Subcutaneous abdominal adipose tissue (tissue), 5 donors: ENCODE results near the gene PIK3C2G.

Experiments used
- H3K27ac ChIP-seq: one replicate; pipeline ENCODE4 v1.7.0; 2013; ENCODE audit warnings: low read depth, mild to moderate bottlenecking, inconsistent platforms, low read length, moderate library complexity
- H3K27me3 ChIP-seq, 5 donors: one replicate each; pipeline ENCODE4 v1.7.0; 2013; ENCODE audit warnings: low read length in 5 of 5, inconsistent platforms in 1 of 5; ENCODE audit not compliant: control insufficient read depth in 5 of 5, insufficient read depth in 4 of 5
- H3K36me3 ChIP-seq, 5 donors: one replicate each; pipeline ENCODE4 v1.7.0; 2013; ENCODE audit warnings: low read length in 5 of 5; ENCODE audit not compliant: control insufficient read depth in 5 of 5, insufficient read depth in 5 of 5
- H3K4me1 ChIP-seq, 5 donors: one replicate each; pipeline ENCODE4 v1.7.0; 2013; ENCODE audit warnings: low read length in 5 of 5, mild to moderate bottlenecking in 3 of 5, moderate library complexity in 1 of 5; ENCODE audit not compliant: control insufficient read depth in 5 of 5, insufficient read depth in 5 of 5
- H3K4me3 ChIP-seq, 5 donors: one replicate each; pipeline ENCODE4 v1.7.0; 2013; ENCODE audit warnings: low read length in 5 of 5, low read depth in 1 of 5
- H3K9ac ChIP-seq, 5 donors: one replicate each; pipeline ENCODE4 v1.7.0; 2013; ENCODE audit warnings: low read length in 5 of 5, mild to moderate bottlenecking in 4 of 5, moderate library complexity in 3 of 5
- H3K9me3 ChIP-seq, 5 donors: one replicate each; pipeline ENCODE4 v1.7.0; 2013; ENCODE audit warnings: low read length in 5 of 5; ENCODE audit not compliant: control insufficient read depth in 5 of 5
- donor health status: healthy.
- donor health status: healthy.
- donor health status: healthy.
- donor health status: healthy.
- donor health status: healthy.

The PIK3C2G gene

GRCh38 chr12:18332173-18332572, 70.9 kb downstream of the PIK3C2G start:
- no peak overlapping the region for H3K9ac ChIP-seq
- no peak overlapping the region for H3K27ac ChIP-seq
- no peaks in the 10 kb centered on the region for H3K9me3 ChIP-seq
- no peaks in the 10 kb centered on the region for H3K27me3 ChIP-seq
- H3K36me3 ChIP-seq, result no peaks in the 10 kb centered on the region
- H3K4me1 ChIP-seq, result peaks cover 0 to 6% (median 4%) of the 10 kb centered on the region in 5 donors
- no peak overlapping the region for H3K4me3 ChIP-seq

- Histone ChIP-seq H3K27ac (no peak overlapping the region), H3K4me3 (no peak overlapping the region), H3K27me3 (no peaks in the 10 kb centered on the region), H3K9ac (no peak overlapping the region), H3K9me3 (no peaks in the 10 kb centered on the region), H3K36me3 (no peaks in the 10 kb centered on the region), H3K4me1 (no peaks in the 10 kb centered on the region)
These were observed 78.3 kb downstream of the PIK3C2G start for GRCh38 chr12:18339633-18340032.

- Histone ChIP-seq H3K27me3 (no peaks in the 10 kb centered on the region), H3K4me3 (no peak overlapping the region), H3K4me1 (no peaks in the 10 kb centered on the region), H3K9ac (no peak overlapping the region), H3K9me3 (no peaks in the 10 kb centered on the region), H3K36me3 (no peaks in the 10 kb centered on the region), H3K27ac (no peak overlapping the region)
These were observed 78.9 kb downstream of the PIK3C2G start for GRCh38 chr12:18340186-18340585.

- Histone ChIP-seq H3K27ac (no peak overlapping the region), H3K4me3 (no peak overlapping the region), H3K9ac (no peak overlapping the region), H3K36me3 (no peaks in the 10 kb centered on the region), H3K27me3 (no peaks in the 10 kb centered on the region), H3K9me3 (no peaks in the 10 kb centered on the region), H3K4me1 (no peaks in the 10 kb centered on the region)
These were observed 79.5 kb downstream of the PIK3C2G start for GRCh38 chr12:18340786-18341185.

GRCh38 chr12:18343708-18344107, 82.4 kb downstream of the PIK3C2G start:
- no peaks in the 10 kb centered on the region for H3K36me3 ChIP-seq
- H3K27ac ChIP-seq, result no peak overlapping the region
- H3K4me1 ChIP-seq, result no peaks in the 10 kb centered on the region
- no peaks in the 10 kb centered on the region for H3K9me3 ChIP-seq
- H3K4me3 ChIP-seq, result no peak overlapping the region
- no peak overlapping the region for H3K9ac ChIP-seq
- H3K27me3 ChIP-seq, result no peaks in the 10 kb centered on the region

GRCh38 chr12:18345021-18345735, 83.9 kb downstream of the PIK3C2G start:
- H3K27me3 ChIP-seq, result no peaks in the 10 kb centered on the region
- no peak overlapping the region for H3K9ac ChIP-seq
- H3K36me3 ChIP-seq, result no peaks in the 10 kb centered on the region
- no peaks in the 10 kb centered on the region for H3K4me1 ChIP-seq
- no peak overlapping the region for H3K27ac ChIP-seq
- no peak overlapping the region for H3K4me3 ChIP-seq
- no peaks in the 10 kb centered on the region for H3K9me3 ChIP-seq

GRCh38 chr12:18352312-18352711, 91.0 kb downstream of the PIK3C2G start:
- H3K36me3 ChIP-seq, result no peaks in the 10 kb centered on the region
- no peak overlapping the region for H3K4me3 ChIP-seq
- no peak overlapping the region for H3K27ac ChIP-seq
- no peak overlapping the region for H3K9ac ChIP-seq
- H3K27me3 ChIP-seq, result no peaks in the 10 kb centered on the region
- no peaks in the 10 kb centered on the region for H3K4me1 ChIP-seq
- peaks cover 0 to 5% (median 2%) of the 10 kb centered on the region in 5 donors for H3K9me3 ChIP-seq

GRCh38 chr12:18355429-18355828, 94.1 kb downstream of the PIK3C2G start:
- Histone ChIP-seq H3K9ac (no peak overlapping the region), H3K36me3 (no peaks in the 10 kb centered on the region), H3K27ac (no peak overlapping the region), H3K4me3 (no peak overlapping the region), H3K9me3 (peaks cover 0 to 5% (median 2%) of the 10 kb centered on the region in 5 donors), H3K27me3 (no peaks in the 10 kb centered on the region), H3K4me1 (no peaks in the 10 kb centered on the region)

- H3K4me3 ChIP-seq, result no peak overlapping the region
- H3K27ac ChIP-seq, result no peak overlapping the region
- no peaks in the 10 kb centered on the region for H3K9me3 ChIP-seq
- no peaks in the 10 kb centered on the region for H3K36me3 ChIP-seq
- no peaks in the 10 kb centered on the region for H3K27me3 ChIP-seq
- no peaks in the 10 kb centered on the region for H3K4me1 ChIP-seq
- H3K9ac ChIP-seq, result no peak overlapping the region
These were observed 96.8 kb downstream of the PIK3C2G start for GRCh38 chr12:18358077-18358476.

GRCh38 chr12:18358930-18359329, 97.6 kb downstream of the PIK3C2G start:
- no peak overlapping the region for H3K4me3 ChIP-seq
- H3K27ac ChIP-seq, result no peak overlapping the region
- H3K9me3 ChIP-seq, result no peaks in the 10 kb centered on the region
- H3K4me1 ChIP-seq, result no peaks in the 10 kb centered on the region
- no peaks in the 10 kb centered on the region for H3K36me3 ChIP-seq
- H3K9ac ChIP-seq, result no peak overlapping the region
- H3K27me3 ChIP-seq, result no peaks in the 10 kb centered on the region
